Prostate gland (tissue), 2 donors: ENCODE results near the gene ZNF217.

Source experiments
- CTCF ChIP-seq, 4 experiments: fragments of 200-600 bp in 2 of 4; fragments of 450-650 bp in 2 of 4; sonication (generic) in 2 of 4; IDR thresholded peaks; 1 replicate in 3 of 4; 2 replicates in 1 of 4; pipeline ENCODE4 v1.5.1; 2016 to 2019; ENCODE audit warnings: antibody characterized with exemption in 4 of 4, mild to moderate bottlenecking in 2 of 4, moderate library complexity in 2 of 4
- POLR2A ChIP-seq: fragments of 450-650 bp; IDR thresholded peaks from one replicate; pipeline ENCODE4 v1.6.1; 2016; ENCODE audit warnings: antibody characterized with exemption, mild to moderate bottlenecking
- POLR2AphosphoS5 ChIP-seq: sonication (generic); formaldehyde crosslinking; IDR thresholded peaks from one replicate; pipeline ENCODE4 v1.6.1; 2017; ENCODE audit warnings: antibody characterized with exemption

- TF ChIP-seq CTCF (IDR thresholded peaks at IDR 0.05), result no peak
- no peak for TF ChIP-seq POLR2A
- TF ChIP-seq POLR2AphosphoS5, result no peak
Measured at GRCh38 chr20:53625311-53626129, 31.9 kb upstream of the ZNF217 start.
